ENCODE data around the gene ACER1. TPM values are rescaled to one million over a fixed set of nuclear protein-coding genes. Genes with fewer than 3 reads are reported as not detected.
A peak's percentile ranks its signal among the peaks of the same experiment; 100 is the strongest.
"Not testable (repeated sequence)": the region's sequence is repeated elsewhere in the genome, so short reads cannot be mapped to it uniquely, and the experiment has no call there.

ACER1 gene
- total RNA-seq, 1 donor = under 0.01 TPM

DNA sequence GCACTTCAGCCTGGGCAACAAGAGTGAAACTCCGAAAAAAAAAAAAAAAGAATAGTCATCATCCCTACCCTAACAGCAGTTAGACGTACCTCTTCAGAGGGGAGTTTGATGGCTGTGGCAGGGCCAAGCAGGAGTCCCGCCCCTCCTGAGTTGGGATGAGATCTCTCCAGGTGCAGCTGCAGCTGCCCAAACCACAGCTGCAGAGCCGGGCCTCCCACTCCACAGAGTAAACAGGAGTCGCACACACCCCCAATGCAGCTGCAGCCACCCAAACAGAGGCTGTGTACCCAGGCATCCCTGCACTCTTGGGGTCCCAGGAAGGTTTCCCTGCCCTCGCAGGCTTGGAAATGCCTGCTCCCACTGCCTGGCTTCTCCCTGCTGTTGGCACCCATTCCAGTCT is 36.2 kb downstream of the ACER1 start:
- DNase-seq (ENCODE audit: low read depth in 2 of 3, low spot score in 2 of 3) = no peak

DNA sequence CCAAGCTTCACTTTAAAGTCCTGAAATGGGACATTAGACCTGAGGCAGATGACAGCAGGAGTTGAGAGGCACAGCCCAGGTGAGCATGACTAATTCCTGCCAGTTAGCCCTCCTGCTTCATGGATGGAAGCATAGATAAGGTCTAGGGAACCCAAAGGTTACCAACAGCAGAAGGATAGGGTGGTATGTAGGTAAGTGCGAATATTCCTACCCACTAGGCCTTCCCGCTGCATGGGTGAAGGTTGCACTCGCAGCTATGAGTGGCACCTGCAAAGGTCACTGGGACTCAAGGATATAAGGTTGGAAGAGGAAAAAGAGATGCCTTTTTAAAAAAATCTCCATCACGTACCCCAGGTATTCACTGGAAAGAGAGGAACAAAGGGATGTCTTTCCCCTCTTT is 41.4 kb downstream of the ACER1 start:
- DNase-seq (ENCODE audit: low read depth in 2 of 3, low spot score in 2 of 3) = peak in 1 of 3 donors; percentile 26

GRCh38 chr19:6288737-6289136 is 44.7 kb downstream of the ACER1 start:
- DNase-seq (ENCODE audit: low read depth in 2 of 3, low spot score in 2 of 3) = no peak

- DNase-seq (ENCODE audit: low read depth in 2 of 3, low spot score in 2 of 3) = peak in 1 of 3 donors; percentile 45
These were observed 46.0 kb downstream of the ACER1 start for GRCh38 chr19:6287269-6287885.

DNA sequence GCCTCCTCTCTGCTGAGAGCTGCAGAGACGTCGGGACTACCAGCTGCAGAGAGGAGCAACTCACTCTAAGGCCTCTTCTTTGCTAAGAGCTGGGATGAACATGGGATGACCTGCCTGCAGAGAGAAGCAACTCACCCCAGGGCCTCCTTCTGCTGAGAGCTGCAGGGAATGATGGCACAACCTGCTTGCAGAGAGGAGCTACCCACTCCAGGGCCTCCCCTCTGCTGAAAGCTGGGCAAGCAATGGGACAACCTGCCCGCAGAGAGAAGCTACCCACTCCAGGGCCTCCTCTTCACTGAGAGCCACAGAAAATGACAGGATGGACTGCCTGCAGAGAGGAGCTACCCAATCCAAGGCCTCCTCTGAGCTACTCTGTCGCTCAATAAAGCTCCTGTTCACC is 46.7 kb downstream of the ACER1 start:
- DNase-seq (ENCODE audit: low read depth in 2 of 3, low spot score in 2 of 3) = no peak

DNA sequence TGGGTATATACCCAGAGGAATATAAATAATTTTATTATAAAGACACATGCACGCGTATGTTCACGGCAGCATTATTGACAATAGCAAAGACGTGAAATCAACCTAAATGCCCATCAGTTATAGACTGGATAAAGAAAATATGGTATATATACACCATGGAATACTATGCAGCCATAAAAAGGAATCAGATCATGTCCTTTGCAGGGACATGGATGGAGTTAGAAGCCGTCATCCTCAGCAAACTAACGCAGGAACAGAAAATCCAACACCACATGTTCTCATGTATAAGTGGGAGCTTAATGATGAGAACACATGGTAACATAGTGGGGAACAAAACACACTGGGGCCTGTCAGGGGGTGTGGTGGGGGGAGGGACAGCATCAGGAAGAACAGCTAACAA is 51.0 kb downstream of the ACER1 start:
- DNase-seq (ENCODE audit: low read depth in 2 of 3, low spot score in 2 of 3) = not testable (repeated sequence)

- DNase-seq (ENCODE audit: low read depth in 2 of 3, low spot score in 2 of 3) = peak; percentile 89 to 97 (median 97)
These were observed 53.4 kb downstream of the ACER1 start, which contains the start of gene MLLT1 for GRCh38 chr19:6279931-6280591. Gene MLLT1 (minus strand): TSS chr19:6279975. CDS start chr19:6279784, 191 bp downstream.

- DNase-seq (ENCODE audit: low read depth in 2 of 3, low spot score in 2 of 3) = no peak
These were observed 53.8 kb downstream of the ACER1 start for GRCh38 chr19:6279620-6279930.

GRCh38 chr19:6278740-6279619 is 54.4 kb downstream of the ACER1 start:
- no peak for DNase-seq (ENCODE audit: low read depth in 2 of 3, low spot score in 2 of 3)

DNA sequence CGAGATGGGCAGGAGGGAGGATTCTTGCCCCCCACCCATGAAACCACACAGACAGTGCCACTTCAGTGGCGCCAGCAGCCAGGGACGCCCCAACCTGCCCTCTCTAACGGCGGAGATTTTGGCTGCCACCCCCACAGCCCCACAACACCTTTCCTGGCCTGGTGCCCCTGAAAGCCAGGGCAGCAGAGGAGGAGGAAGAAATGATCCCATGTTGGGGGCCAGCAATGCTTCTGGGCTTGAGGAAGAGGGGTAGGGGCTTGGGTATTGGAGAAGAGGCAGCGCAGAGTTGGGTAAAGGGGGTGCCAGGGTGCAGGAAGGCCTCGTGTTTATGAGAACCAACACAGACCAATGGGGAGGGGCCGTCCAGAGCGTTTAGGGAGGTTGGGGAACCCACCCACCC is 55.4 kb downstream of the ACER1 start:
- no peak for DNase-seq (ENCODE audit: low read depth in 2 of 3, low spot score in 2 of 3)

- no peak for DNase-seq (ENCODE audit: low read depth in 2 of 3, low spot score in 2 of 3)
These were observed 57.0 kb downstream of the ACER1 start for GRCh38 chr19:6276447-6276846.

GRCh38 chr19:6275170-6275744 is 58.2 kb downstream of the ACER1 start:
- no peak for DNase-seq (ENCODE audit: low read depth in 2 of 3, low spot score in 2 of 3)

GRCh38 chr19:6274756-6275155 is 58.7 kb downstream of the ACER1 start:
- no peak for DNase-seq (ENCODE audit: low read depth in 2 of 3, low spot score in 2 of 3)

GRCh38 chr19:6273701-6274601 is 59.5 kb downstream of the ACER1 start:
- DNase-seq (ENCODE audit: low read depth in 2 of 3, low spot score in 2 of 3) = no peak

GRCh38 chr19:6272913-6273600 is 60.4 kb downstream of the ACER1 start:
- no peak for DNase-seq (ENCODE audit: low read depth in 2 of 3, low spot score in 2 of 3)

DNA sequence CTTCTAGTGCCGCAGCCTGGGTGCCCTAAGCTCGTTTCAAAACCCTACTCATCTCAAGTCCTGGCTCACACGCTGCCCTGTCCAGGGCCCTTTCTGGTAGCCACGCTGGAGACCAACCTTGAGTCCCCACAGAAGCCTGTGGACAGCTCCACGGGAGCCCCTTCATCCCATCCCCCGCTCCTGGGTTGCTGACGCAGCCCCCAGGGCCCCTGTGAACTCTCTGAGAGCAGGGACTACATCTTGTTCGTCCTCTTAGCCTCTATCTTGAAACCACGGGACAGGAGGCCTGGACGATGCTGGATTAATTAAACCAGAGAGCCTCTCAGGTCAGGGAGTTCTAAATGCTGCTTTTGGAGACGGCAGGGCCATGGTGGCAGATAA is 61.0 kb downstream of the ACER1 start:
- no peak for DNase-seq (ENCODE audit: low read depth in 2 of 3, low spot score in 2 of 3)

DNA sequence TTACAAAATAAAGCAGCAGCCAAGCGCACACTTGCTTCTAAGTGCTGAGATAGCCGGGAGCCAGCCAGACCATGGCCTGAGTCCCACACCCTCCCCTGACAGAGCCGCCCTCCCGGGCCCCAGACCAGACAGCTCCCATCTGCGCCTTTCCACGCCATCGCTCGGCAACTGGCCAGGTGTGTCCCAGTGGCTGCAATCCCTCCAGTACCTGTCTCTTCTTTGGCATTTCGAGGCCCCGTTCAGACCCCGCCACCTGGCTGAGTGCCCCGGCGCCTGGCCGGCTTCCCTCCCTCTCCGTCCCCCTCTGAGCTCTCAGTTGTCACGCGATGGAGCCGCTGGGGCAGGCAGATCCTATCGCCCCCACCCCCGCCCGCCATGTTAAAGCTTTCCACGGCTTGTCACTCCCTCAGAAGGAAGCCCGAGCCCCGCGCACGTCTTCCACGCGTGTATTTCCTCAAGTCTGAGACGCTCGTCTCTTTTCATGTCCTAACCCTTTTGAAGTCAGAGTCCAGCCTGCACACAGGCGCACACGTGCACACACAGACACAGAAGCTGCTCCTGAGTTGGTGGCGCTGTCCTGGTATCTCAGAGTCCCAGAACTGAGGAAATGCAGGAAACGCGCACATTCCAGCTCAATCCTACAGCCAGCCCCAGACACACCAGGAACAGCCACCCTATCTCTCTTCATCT is 61.5 kb downstream of the ACER1 start:
- no peak for DNase-seq (ENCODE audit: low read depth in 2 of 3, low spot score in 2 of 3)

GRCh38 chr19:6271251-6271650 is 62.2 kb downstream of the ACER1 start:
- no peak for DNase-seq (ENCODE audit: low read depth in 2 of 3, low spot score in 2 of 3)

GRCh38 chr19:6270822-6271221 is 62.6 kb downstream of the ACER1 start:
- DNase-seq (ENCODE audit: low read depth in 2 of 3, low spot score in 2 of 3) = no peak
